Stimulated activated naive CD4-positive, alpha-beta T cell treated with Interleukin-2 at 50 U/mL for 16 hours (primary cell): ENCODE results near the gene GINS2.

ENCODE experiments used
- DNase-seq: peaks from one replicate; lab custom pipeline; 2025; lab: John Stamatoyannopoulos, UW

Gene GINS2

DNA sequence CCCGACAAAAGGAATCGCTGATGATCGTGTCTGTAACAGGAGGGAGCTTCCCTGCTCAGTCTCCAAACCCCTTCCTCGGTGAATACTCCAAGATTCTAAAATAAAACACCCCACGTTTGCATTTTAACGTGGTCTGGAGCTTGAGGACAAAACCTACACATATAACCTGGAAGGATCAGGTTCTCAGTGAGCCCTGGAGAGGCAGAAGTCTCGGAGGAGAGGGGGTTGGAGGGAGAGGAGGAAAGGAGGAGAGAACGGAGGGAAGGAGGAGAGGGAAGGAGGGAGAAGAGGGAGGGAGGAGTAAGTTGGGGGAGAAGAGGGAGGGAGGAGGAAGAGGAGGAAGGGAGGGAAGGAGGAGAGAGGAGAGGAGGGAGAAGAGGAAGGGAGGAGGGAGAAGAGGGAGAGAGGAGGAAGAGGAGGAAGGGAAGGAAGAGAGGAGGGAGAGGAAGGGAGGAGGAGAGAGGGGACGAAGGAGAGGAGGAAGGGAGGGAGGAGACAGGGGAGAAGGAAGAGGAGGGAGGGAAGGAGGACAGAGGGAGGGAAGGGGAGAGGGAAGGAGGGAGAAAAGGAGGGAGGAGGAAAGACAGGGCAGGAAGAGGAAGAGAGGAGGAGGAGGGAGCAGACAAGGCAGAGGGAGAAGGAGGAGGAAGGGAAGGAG lies 27.4 kb upstream of the GINS2 start:
- no peak for DNase-seq

DNA sequence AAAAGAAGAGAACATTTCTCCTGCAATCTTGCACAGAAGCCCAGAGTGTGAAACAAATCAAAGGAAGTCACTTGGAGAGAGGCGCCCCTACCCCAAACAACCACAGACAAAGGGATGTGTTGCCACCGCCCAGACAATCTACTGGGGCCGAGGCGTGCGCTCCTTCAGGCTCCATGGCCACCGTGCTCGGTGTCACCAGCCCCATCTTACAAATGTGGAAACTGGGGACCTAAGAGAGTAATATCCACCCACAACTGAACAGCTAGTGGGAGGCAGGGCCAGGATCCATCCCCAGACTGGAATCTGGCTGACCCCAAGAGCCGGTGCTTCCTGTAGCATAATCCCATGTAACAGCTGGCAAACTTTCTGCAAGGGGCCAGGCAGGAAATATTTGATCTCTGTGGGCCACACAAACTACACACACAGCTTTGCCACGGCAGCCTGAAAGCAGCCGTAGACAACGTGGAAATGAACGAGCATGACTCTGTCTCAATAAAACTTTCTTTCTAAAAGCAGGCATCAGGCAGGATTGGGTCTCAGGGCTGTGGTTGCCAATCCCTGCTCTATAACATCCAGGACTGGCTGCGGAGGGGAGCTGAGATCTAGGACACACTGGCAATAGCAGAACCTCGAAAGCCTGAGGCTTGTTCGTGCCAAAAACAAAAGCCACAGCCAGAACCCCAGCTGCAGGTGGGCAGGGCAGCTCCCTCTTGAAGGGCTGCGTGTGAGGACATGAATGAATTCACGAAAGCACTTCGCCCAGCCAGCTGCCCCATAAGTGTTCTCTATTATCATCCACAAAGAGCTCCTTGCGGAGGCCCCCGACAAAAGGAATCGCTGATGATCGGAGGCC lies 26.6 kb upstream of the GINS2 start:
- no peak for DNase-seq

DNA sequence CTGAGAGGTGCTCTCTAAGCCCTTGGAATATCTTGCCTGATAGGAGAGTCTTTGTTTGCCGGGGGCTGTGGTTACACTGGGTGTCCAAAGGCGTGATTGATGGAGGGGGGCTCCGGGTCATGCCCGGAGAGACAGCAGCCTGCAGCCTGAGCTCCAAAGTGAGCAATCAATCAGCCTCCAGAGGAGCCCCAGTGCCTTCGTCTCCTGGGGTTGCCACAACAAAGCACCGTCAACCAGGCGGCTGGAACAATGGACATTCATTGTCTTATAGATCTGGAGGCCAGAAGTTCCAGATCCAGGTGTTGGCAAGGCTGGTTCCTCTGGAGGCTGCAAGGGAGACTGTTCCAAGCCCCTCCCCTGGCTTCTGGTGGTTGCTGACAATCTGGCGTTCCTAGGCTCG lies 24.0 kb upstream of the GINS2 start:
- no peak for DNase-seq

- no peak for DNase-seq
Measured at GRCh38 chr16:85711982-85712587, 23.3 kb upstream of the GINS2 start.

GRCh38 chr16:85710732-85711131 lies 22.0 kb upstream of the GINS2 start:
- DNase-seq: no peak

DNA sequence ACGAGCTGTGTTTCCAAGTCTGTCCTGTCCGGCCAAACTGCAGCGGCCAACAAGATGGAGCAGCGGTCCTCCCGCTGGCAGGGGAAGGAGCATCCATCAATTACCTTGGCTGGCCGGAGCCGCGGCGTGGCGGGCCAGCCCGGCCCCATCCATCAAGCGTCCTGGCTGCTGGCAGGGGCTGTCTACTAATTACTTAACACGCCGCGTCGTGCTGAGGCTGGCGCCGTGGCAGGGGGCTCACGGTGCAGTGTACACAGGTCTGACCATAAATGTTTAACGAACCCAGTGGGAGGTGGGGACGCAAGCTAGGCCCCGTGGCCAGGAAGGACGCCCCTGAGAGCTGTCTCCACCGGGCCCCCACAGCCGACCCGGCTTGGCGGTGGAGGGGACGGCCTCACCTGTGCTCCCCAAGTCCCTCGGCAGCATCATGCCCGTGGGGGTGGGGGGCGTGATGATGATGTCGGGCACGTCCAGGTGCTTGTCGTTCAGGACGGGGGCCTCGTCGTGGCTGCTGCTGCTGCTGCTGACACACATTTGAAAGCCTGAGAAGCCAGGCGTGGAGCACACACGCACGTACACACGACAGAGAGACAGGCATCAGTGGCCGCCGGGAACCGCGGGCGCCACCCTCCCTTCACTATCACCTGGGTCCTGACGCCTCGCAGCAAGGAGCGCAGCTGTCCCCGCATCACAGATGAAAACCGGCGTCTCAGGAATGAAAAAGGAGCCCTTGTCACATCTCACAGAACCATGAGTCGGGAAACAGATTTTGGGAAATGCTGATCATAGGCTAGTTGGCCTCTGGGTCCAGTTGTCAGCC lies 21.2 kb upstream of the GINS2 start:
- no peak for DNase-seq

GRCh38 chr16:85708338-85708737 lies 19.6 kb upstream of the GINS2 start:
- DNase-seq: no peak

- DNase-seq: no peak
Measured at GRCh38 chr16:85707528-85708095, 18.9 kb upstream of the GINS2 start.

GRCh38 chr16:85706449-85707034 lies 17.8 kb upstream of the GINS2 start:
- no peak for DNase-seq

- DNase-seq: no peak
Measured at GRCh38 chr16:85704900-85705846, 16.4 kb upstream of the GINS2 start.

GRCh38 chr16:85704011-85704410 lies 15.3 kb upstream of the GINS2 start:
- DNase-seq: no peak

DNA sequence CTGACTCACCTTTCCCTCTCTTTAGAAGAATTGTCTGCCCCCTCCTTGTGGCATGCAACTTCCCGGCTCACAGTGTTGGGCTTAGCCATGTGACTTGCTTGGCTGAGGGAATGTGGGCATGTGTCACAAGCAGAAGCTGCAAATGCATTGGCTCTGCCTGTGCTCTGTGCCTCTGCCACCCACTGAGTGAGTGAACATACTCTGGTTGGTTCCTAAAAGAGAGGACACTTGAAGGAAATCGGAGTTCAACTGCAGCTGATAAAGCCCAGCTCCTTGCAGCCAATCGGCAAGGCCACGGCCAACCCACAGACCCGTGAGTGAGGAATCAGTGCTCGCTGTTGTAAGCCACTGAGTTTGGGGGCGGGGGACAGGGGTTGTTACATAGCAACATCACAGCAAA lies 10.9 kb upstream of the GINS2 start:
- DNase-seq: no peak

GRCh38 chr16:85698935-85699558 lies 10.3 kb upstream of the GINS2 start:
- no peak for DNase-seq

- no peak for DNase-seq
Measured at GRCh38 chr16:85698459-85698891, 9.7 kb upstream of the GINS2 start.

GRCh38 chr16:85697431-85697830 lies 8.7 kb upstream of the GINS2 start:
- no peak for DNase-seq

DNA sequence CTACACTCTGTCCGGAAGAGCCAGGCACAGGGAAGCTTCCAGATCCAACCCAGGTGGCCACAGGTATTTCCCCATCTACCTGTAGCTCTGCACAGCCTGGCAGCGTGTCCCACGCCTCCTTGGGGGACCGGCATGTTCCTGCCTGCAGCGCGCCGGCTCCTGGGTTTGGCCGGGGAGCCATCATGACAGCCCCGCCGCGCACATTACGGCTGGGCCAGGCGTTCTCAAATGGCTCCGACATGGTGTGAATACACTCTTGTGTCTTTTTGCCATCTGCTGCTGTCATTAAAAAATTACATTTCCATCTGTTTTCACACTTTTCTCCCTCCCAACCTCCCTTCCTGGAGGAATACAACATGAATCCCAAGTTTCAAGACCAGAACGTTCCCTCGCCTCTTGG lies 8.0 kb upstream of the GINS2 start:
- no peak for DNase-seq

- no peak for DNase-seq
Measured at GRCh38 chr16:85695196-85696128, 6.7 kb upstream of the GINS2 start.

GRCh38 chr16:85690469-85691064 lies 1.8 kb upstream of the GINS2 start:
- no peak for DNase-seq
